ELF-1 (cell line): ENCODE results near the gene CABYR.

Experiments used
- DNase-seq: peaks from one replicate; pipeline ENCODE4 v3.0.0-alpha.2; 2016; ENCODE audit warnings: low read depth, low spot score

Gene CABYR

DNA sequence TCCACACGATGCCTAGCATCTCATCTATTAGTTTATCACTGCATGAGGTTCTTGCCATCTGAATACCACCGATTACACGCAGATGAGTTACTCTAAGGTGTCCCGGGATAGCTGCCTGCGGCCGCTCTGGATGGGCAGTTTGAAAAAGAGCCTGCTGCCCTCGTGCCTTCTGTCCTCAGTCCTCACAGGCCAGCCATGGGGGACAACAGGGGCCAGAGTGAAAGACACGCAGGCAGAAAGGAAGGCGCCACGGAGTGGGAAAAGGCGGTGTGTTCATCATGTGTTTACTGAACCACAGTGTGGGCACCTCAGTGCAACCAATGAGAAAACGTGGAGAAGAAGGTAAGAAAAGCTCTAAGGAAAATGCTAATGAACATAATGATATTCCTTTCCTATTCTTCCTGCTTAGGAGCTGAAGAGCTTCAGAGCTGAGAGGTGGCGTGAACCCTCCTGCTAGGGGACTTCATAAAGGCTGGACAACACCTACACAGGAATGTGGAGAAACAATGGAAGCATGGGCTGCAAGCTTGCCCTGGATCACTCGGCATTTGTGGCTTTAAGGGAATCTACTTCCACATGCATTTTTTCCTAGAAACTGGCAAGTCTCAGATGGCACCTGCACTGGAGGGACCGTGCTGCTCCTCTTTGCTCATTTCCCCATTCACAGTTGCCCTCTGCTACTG is 50.9 kb downstream of the CABYR start:
- peak; percentile 14 for DNase-seq

GRCh38 chr18:24190590-24190989 is 51.7 kb downstream of the CABYR start:
- no peak for DNase-seq

- no peak for DNase-seq
Measured at GRCh38 chr18:24195296-24196053, 56.6 kb downstream of the CABYR start.

- no peak for DNase-seq
Measured at GRCh38 chr18:24196764-24197163, 57.9 kb downstream of the CABYR start.

DNA sequence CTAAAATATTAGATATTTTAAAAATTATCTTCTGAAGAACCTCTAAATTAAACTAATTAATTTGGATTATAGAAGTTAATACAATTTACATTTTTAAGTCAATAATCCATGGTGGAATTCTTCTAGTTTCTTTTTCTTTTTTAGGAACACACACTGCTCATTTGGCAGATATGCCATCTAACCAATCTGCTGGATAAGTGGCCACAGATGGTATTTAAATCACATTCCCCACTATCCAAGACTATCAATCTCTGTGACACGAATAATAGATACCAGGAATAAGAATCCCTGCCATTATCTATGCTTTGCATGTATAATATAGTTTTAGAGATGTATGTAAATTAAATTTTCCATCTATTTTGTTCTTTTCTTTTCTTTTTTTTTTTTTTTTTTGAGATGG is 58.5 kb downstream of the CABYR start:
- DNase-seq: no peak

- DNase-seq: no peak
Measured at GRCh38 chr18:24198461-24198860, 59.6 kb downstream of the CABYR start.

DNA sequence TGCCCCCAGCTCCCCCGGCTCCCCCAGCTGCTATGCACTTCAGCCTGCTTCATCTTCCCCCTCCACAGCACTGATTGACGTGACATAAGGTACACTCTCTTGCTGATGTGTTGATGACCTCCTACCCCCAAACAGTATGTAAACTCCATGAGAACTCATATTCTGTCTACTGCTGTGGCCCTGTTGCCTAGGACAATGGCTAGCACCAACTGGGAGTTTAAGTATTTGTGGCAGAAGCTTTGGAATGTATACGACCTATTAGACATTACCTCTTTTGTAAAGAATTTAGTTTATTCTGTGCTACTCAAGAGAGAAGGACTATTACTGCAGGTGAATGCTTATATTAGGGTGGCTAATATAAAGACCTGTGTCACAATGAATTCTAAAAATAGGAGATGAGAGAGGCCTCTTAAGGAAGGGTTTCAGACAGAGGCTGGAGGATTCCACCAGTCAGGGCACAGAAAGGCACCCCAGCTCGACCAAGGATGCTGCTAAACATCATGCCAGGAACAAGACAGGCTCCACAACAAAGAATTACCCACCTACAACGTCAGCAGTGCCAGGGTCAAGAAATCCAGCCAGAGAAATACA is 60.6 kb downstream of the CABYR start:
- no peak for DNase-seq

- no peak for DNase-seq
Measured at GRCh38 chr18:24200494-24201290, 61.8 kb downstream of the CABYR start.

- DNase-seq: no peak
Measured at GRCh38 chr18:24201699-24202687, 63.1 kb downstream of the CABYR start.

DNA sequence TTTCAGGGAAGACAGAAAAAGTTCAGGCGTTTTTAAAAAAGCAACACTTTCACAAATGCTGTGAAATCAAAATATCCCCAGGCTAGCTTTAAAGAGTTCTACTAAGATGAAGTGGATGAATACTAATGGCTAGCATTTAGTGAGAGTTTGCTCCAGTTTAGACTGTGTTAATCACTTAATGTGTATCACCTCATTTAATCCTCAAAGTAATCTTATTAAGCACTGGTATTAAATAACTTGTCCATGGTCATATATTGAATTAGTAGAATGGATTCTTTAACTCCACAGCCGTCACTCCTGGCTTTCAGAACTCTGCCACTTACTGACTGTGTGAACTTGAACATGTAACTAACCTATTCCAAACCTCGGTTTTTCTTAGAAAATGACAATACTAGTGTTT is 66.0 kb downstream of the CABYR start:
- no peak for DNase-seq

GRCh38 chr18:24208270-24209035 is 69.6 kb downstream of the CABYR start:
- DNase-seq: no peak

- DNase-seq: no peak
Measured at GRCh38 chr18:24209558-24209957, 70.7 kb downstream of the CABYR start.
